A549 (cell line): ENCODE results near the gene G3BP1.

Experiments used
- TF ChIP-seq, protein P1 (sequence below): fragments of >200 bp; sonication (Bioruptor Twin); formaldehyde crosslinking; IDR thresholded peaks from 3 replicates; pipeline ENCODE4 v1.5.1; 2016
- TF ChIP-seq, protein P2 (sequence below): fragments of 200-600 bp; sonication (generic); IDR thresholded peaks from 2 replicates; pipeline ENCODE4 v1.6.1; 2016; ENCODE audit warnings: antibody characterized with exemption, mild to moderate bottlenecking, moderate library complexity

DNA sequence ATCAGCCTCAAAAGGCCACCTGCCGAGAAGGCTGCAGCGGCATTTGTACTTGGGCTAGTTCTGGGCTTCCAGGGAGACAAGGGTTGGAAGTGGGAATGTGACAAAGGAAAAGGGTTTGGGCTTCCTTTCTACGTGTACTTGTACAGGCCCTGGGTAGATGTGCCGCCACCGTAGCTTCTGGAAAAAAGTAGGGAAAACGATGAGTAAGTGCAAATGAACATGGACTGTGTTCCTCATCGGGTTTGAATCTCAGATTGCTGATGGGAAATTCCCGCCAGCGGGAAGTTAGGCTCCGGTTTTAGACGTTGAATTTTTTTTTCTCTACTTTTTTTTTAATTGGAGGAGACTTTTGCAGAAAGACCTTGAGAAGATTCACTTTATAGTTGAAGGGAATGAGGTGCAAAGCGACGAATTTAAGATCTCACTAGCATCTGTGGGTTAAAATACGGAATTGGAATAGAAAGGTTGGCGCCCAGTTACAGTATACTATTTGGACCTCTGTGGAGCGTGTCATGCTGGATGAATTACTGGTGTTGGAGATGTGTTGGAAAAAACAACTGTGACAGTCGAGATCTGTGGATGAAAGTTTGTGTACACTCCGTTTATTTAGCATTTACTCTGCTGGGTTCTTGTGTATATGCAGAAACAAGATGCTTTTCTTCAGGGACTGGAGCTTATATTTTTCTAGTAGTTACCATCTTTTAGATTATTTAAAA, 1.2 kb downstream of the G3BP1 start:
- TF ChIP-seq, protein P1, sequence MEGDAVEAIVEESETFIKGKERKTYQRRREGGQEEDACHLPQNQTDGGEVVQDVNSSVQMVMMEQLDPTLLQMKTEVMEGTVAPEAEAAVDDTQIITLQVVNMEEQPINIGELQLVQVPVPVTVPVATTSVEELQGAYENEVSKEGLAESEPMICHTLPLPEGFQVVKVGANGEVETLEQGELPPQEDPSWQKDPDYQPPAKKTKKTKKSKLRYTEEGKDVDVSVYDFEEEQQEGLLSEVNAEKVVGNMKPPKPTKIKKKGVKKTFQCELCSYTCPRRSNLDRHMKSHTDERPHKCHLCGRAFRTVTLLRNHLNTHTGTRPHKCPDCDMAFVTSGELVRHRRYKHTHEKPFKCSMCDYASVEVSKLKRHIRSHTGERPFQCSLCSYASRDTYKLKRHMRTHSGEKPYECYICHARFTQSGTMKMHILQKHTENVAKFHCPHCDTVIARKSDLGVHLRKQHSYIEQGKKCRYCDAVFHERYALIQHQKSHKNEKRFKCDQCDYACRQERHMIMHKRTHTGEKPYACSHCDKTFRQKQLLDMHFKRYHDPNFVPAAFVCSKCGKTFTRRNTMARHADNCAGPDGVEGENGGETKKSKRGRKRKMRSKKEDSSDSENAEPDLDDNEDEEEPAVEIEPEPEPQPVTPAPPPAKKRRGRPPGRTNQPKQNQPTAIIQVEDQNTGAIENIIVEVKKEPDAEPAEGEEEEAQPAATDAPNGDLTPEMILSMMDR = no peak
- TF ChIP-seq, protein P2, sequence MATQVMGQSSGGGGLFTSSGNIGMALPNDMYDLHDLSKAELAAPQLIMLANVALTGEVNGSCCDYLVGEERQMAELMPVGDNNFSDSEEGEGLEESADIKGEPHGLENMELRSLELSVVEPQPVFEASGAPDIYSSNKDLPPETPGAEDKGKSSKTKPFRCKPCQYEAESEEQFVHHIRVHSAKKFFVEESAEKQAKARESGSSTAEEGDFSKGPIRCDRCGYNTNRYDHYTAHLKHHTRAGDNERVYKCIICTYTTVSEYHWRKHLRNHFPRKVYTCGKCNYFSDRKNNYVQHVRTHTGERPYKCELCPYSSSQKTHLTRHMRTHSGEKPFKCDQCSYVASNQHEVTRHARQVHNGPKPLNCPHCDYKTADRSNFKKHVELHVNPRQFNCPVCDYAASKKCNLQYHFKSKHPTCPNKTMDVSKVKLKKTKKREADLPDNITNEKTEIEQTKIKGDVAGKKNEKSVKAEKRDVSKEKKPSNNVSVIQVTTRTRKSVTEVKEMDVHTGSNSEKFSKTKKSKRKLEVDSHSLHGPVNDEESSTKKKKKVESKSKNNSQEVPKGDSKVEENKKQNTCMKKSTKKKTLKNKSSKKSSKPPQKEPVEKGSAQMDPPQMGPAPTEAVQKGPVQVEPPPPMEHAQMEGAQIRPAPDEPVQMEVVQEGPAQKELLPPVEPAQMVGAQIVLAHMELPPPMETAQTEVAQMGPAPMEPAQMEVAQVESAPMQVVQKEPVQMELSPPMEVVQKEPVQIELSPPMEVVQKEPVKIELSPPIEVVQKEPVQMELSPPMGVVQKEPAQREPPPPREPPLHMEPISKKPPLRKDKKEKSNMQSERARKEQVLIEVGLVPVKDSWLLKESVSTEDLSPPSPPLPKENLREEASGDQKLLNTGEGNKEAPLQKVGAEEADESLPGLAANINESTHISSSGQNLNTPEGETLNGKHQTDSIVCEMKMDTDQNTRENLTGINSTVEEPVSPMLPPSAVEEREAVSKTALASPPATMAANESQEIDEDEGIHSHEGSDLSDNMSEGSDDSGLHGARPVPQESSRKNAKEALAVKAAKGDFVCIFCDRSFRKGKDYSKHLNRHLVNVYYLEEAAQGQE = no peak
